Kidney (tissue), 14 donors: Measurements from ENCODE around the gene RAB3B. TPM values are rescaled to one million over a fixed set of nuclear protein-coding genes. Genes with fewer than 3 reads are reported as not detected.

Experiments used
- DNase-seq, 5 donors: peaks; one replicate each; pipeline ENCODE4 v3.0.0-alpha.2; 2013 to 2020
- FAIRE-seq: peaks from 2 replicates; lab custom pipeline; 2012; peaks lifted over from hg19 to GRCh38; lab: Jason Lieb, UNC
- H3K27ac ChIP-seq, 2 donors: one replicate each; pipeline ENCODE4 v1.7.0; 2013; ENCODE audit warnings: low read depth in 2 of 2, low read length in 2 of 2, inconsistent platforms in 1 of 2
- H3K27me3 ChIP-seq: one replicate; pipeline ENCODE4 v1.7.1; 2013; ENCODE audit warnings: low read length, inconsistent platforms; ENCODE audit not compliant: control insufficient read depth, insufficient read depth
- H3K36me3 ChIP-seq, 3 donors: one replicate each; pipeline versions ENCODE4 v1.7.0 to v1.7.1; 2013; ENCODE audit warnings: low read length in 3 of 3, control low read depth in 1 of 3, inconsistent platforms in 1 of 3; ENCODE audit not compliant: insufficient read depth in 3 of 3, control insufficient read depth in 2 of 3
- H3K4me1 ChIP-seq, 3 donors: one replicate each; pipeline versions ENCODE4 v1.7.0 to v1.7.1; 2013; ENCODE audit warnings: low read length in 3 of 3, inconsistent platforms in 1 of 3, low read depth in 1 of 3; ENCODE audit not compliant: control insufficient read depth in 2 of 3, insufficient read depth in 2 of 3
- H3K4me3 ChIP-seq, 3 donors: one replicate each; pipeline versions ENCODE4 v1.7.0 to v1.8.1; 2013; ENCODE audit warnings: low read length in 3 of 3, control low read depth in 1 of 3, inconsistent platforms in 1 of 3
- H3K9ac ChIP-seq, 3 donors: one replicate each; pipeline versions ENCODE4 v1.7.0 to v1.7.1; 2013; ENCODE audit warnings: low read length in 3 of 3, control low read depth in 1 of 3, inconsistent platforms in 1 of 3
- H3K9me3 ChIP-seq, 3 donors: one replicate each; pipeline versions ENCODE4 v1.7.0 to v1.7.1; 2013; ENCODE audit warnings: low read length in 3 of 3, control low read depth in 1 of 3, inconsistent platforms in 1 of 3; ENCODE audit not compliant: control insufficient read depth in 2 of 3, insufficient read depth in 1 of 3
- CTCF ChIP-seq: IDR thresholded peaks from 3 replicates; pipeline ENCODE4 v1.5.1; 2012; ENCODE audit warnings: mild to moderate bottlenecking, moderate library complexity, borderline replicate concordance; ENCODE audit not compliant: insufficient read depth; ENCODE audit errors: extremely low read depth
- intact Hi-C: fragments of 100-400 bp; cut with DNase I; formaldehyde crosslinking; loops from one replicate; pipeline ENCODE4 v1.11.1; 2022
- polyA plus RNA-seq: library from polyadenylated mRNA; stranded (reverse); fragments of 350-450 nt; fragmentation: Illumina TruSeq; extraction: RNeasy Lipid Tissue Mini Kit (QIAGEN cat#74804); gene quantifications from one replicate; pipeline ENCODE4 v1.2.3, GENCODE V29; 2014; ENCODE audit warnings: low read depth, low replicate concordance; ENCODE audit not compliant: insufficient read depth
- total RNA-seq: library from RNA; stranded (reverse); fragmentation: NEBNext Ultra II Directional; extraction: Animal tissue kit (Norgen Biotek cat#: 25700); gene quantifications from one replicate; pipeline ENCODE4 v1.2.1, GENCODE V29; 2021
- donor health status: control.
- donor health status: control.
- donor health status: control.
- donor health status: control.
- donor health status: control.
- donor health status: DM: yes; HTN: yes; CAD: no.
- donor health status: Normal renal cell carcinoma (clear cell type).

The RAB3B gene
- total and polyA plus RNA-seq, 2 donors from 2014 or later: 0.60 to 0.72 TPM

- no peaks in the 10 kb centered on the region for H3K36me3 ChIP-seq
- no peaks in the 10 kb centered on the region for H3K27me3 ChIP-seq
- H3K27ac ChIP-seq: no peak overlapping the region
- no peaks in the 10 kb centered on the region for H3K9me3 ChIP-seq
- intact Hi-C loops: no loop called here
- no peak overlapping the region for H3K9ac ChIP-seq
- H3K4me1 ChIP-seq: peaks cover 0 to 2% (median 0%) of the 10 kb centered on the region in 3 donors
- DNase-seq (no peak), FAIRE-seq (no peak)
- H3K4me3 ChIP-seq: no peak overlapping the region
- no peak for TF ChIP-seq CTCF
Observed at GRCh38 chr1:51963592-51964308, 26.8 kb downstream of the RAB3B start.

GRCh38 chr1:51962486-51963356 lies 27.8 kb downstream of the RAB3B start:
- DNase-seq (no peak), FAIRE-seq (no peak)
- intact Hi-C loops: no loop called here
- Histone ChIP-seq H3K27me3 (no peaks in the 10 kb centered on the region), H3K9me3 (no peaks in the 10 kb centered on the region), H3K36me3 (no peaks in the 10 kb centered on the region), H3K4me3 (no peak overlapping the region), H3K27ac (no peak overlapping the region), H3K4me1 (peaks cover 0 to 2% (median 0%) of the 10 kb centered on the region in 3 donors), H3K9ac (no peak overlapping the region)
- no peak for TF ChIP-seq CTCF

- Histone ChIP-seq H3K9me3 (no peaks in the 10 kb centered on the region), H3K9ac (no peak overlapping the region), H3K27ac (no peak overlapping the region), H3K36me3 (no peaks in the 10 kb centered on the region), H3K4me3 (no peak overlapping the region), H3K4me1 (peaks cover 0 to 2% (median 0%) of the 10 kb centered on the region in 3 donors), H3K27me3 (no peaks in the 10 kb centered on the region)
- no peak for TF ChIP-seq CTCF
- intact Hi-C loops: no loop called here
- FAIRE-seq: no peak
- no peak for DNase-seq
Observed at GRCh38 chr1:51961954-51962353, 28.5 kb downstream of the RAB3B start.
